Measurements from ENCODE around the gene SUN5.
"Not testable (repeated sequence)": the region's sequence is repeated elsewhere in the genome, so short reads cannot be mapped to it uniquely, and the experiment has no call there.

The SUN5 gene, protein sequence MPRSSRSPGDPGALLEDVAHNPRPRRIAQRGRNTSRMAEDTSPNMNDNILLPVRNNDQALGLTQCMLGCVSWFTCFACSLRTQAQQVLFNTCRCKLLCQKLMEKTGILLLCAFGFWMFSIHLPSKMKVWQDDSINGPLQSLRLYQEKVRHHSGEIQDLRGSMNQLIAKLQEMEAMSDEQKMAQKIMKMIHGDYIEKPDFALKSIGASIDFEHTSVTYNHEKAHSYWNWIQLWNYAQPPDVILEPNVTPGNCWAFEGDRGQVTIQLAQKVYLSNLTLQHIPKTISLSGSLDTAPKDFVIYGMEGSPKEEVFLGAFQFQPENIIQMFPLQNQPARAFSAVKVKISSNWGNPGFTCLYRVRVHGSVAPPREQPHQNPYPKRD

DNA sequence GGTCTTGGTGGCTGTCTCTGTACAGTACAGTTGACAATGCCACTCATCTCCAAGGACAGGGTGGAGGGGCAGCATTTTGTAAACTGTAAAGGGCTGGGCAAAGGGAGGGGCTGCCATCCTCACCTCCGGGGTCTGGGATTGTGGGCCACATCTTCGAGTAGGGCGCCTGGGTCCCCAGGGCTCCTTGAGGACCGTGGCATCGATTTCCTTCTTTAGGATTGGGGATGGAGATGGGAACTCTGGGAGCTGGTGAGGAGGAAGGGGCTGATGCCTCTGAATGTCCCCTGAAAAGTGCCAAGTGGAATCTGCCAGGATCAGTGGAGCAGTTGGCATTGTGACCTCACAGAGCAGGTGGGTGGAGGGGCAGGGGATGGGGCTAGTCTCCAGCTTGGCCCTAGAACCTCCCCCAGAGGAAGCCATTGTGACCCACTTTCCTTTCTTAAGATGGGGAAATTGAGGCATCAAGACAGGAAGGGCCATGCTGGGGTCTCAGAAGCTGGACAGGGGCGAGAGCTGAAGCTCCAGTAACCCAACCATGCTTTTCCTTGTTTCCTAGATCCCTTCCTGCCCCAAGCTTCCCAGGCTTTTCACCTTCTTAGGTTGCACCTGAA is at the start of gene SUN5:
Gene SUN5 (minus strand): TSS at position 293 of the 611 bp plus-strand sequence. CDS start 93 bp downstream, at position 200.
- no peak for DNase-seq

DNA sequence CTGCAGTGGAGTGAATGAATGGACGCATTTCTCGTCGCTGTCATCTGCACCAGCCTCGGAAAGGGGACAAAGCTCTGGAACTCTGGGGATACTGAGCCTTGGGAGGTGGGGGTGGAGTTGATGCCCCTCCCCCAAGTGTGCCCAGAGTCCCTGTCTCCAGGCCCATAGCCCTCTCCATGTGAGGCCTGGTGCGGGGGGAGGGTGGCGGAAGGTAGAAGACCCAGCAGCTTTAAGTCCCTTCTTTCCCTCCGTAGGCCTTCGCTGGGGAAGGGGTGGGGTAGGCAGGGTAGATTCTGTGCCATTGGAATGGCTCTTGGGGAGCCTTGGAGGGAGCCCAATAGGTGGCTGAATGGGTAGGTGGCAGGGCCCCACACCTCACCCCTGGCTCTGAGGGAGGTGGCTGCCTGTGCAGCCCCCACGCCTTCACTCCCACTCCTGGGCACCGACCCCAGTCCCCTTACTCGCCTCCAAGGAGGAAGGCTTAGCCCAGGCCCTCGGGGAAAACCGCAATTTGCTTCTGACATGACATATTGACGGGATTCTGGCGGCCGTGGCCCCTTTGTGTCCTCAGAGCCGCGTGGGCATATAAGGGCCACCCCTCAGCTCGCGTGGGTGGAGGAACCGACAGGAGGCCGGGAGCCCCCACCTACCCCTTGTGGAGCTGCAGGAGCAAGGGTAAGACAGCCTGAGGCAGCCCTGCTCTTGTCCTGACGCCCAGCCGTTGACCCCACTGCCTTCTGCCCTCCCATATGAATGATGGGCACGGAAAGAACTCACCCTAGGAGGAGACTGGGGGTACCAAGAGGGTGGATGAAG is 49.3 kb upstream of the SUN5 start, which contains the start of gene BPIFB3:
Gene BPIFB3 (plus strand): TSS at position 613 of the 816 bp plus-strand sequence. CDS start 1,533 bp downstream, outside the sequence.
- DNase-seq: no peak

DNA sequence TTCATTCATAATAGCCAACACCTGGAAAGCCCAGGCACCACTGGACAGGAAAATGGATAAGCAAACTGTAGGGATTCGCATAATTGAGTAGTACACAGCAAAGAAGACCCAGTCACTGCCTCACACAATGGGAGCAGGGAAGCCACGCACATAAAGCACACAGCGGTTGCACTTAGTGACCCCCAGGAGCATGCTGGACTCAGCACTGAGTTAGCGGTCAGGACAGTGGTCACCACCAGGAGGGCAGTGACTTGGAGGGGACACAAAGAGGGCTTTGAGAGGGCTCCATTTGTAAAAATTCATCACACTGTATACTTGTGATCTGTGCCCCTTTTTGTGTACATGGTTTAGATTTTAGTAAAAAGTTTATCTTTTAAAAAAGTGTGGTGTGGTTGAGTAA is 47.1 kb upstream of the SUN5 start:
- no peak for DNase-seq

DNA sequence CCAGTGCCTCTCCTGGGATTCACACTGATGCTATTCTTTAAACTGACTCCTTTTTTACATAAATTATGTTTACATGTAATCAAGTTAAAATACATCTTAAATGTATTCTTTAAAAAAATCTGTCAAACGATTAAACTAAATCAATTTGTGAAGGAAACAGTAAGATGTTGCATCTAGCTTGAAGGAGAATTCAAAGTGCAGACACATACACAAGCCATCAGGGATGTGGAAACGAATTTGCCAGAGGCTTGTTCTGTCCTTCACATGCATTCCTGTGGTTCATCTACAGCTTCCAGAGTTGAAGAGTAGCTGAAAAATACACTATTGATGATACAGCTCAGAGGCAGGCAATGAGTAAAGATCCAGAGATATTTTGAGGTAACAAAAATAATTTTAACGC is 42.2 kb upstream of the SUN5 start:
- DNase-seq: no peak

DNA sequence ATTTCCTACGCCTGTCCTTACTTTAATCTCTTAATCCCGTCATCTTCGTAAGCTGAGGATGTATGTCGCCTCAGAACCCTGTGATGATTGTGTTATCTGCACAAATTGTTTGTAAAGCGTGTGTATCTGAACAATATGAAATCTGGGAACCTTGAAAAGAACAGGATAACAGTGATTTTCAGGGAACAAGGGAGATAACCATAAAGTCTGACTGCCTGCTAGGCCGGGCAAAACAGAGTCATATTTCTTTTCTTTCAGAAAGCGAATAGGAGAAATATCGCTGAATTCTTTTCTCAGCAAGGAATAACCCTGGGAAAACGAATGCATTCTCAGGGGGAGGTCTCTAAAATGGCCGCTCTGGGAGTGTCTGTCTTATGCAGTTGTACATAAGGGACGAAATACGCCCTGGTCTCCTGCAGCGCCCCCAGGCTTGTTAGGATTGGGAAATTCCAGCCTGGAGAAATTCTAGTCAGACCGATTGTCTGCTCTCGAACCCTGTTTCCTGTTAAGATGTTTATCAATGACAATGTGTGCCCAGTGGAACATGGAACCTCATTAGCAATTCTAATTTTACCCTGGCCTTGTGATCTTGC is 41.0 kb upstream of the SUN5 start:
- DNase-seq: not testable (repeated sequence)

DNA sequence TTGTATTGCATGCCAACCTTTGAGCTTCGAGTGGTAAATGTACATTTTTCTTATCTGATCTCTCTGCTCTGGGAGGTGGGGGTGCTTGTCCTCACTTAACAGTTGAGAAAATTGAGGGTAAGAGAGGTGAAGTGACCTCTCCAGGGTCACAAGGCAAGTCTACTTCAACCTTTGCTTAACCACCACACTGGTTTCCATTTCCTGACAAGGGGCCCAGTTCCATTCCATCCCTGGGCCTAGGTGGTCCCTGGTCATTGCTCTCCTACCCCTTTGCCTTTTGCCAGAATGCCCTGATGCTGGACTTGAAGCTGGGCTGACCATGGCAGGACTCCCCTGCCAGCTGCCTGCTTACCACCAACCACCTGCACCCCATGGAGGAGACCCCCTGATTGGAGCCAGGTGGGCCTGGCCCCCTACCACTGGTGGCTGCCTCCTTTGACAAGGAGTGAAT is 39.5 kb upstream of the SUN5 start:
- DNase-seq: no peak

DNA sequence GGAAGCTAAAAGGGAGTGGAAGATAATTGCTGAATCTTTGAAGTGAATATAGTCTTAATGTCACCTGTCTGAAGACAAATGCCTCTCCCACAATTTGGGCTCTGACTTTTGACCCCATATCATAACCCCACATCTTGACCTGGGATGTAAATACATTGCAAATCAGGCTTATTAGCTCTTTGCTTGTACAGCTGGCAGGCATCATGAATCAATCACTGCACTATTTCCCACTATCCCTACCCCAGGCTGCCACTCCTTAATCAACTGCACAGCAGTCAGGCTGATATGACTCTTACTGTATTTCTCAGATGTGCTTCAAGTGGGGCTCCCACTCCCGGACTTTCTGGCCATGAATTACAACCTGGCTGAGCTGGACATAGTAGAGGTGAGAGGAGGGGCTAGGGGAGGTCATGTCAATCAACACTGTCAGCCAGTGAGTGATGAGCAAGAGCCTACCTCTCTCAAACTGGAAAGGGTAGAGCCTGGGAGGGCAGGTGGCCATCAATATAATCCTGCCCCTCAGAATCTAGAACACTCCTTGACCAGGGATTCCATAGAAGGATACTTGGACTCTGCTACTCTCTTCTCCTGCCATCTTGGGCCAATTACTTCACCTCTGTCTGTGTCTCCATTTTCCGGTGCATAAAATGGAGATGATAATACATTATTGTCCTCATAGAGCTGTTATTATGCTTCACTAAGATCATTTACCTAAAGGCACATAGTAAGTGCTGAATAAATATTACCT is 38.9 kb upstream of the SUN5 start:
- DNase-seq: no peak

DNA sequence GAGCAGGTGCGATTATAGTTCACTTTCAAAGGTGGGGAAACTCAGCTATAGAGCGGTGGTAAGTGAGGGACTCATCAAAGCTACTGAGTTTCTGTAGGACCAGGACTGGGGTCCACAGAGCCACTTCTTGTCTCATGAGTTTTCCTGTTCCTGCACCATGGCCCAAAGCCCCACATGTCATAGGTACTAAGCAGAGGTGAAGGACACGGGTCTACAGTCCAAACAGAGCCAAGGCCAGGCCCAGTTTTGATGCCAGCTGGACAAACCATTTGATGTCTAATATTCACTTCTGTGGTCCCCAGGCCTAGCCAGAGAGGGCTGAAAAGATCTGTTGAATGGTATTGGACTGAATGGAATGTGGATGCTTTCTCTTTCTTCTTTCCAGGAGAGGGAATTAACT is 38.2 kb upstream of the SUN5 start:
- no peak for DNase-seq

DNA sequence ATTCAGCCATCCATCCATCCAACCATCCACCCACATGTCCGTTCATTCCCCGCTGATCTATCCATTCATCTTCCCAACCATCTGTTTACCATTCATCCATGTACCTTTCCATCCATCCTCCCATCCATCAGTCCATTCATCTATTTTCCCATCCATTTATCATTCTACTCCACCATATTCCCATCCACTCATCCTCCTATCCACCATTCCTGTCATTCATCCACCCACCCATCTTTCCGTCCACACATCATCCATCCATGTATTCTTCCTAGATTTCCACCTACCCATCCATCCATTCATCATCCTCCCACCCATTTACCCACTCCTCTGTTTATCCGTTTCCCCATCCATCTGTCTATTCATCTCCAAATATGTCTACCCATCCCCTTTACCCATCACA is 34.0 kb upstream of the SUN5 start:
- DNase-seq: no peak

DNA sequence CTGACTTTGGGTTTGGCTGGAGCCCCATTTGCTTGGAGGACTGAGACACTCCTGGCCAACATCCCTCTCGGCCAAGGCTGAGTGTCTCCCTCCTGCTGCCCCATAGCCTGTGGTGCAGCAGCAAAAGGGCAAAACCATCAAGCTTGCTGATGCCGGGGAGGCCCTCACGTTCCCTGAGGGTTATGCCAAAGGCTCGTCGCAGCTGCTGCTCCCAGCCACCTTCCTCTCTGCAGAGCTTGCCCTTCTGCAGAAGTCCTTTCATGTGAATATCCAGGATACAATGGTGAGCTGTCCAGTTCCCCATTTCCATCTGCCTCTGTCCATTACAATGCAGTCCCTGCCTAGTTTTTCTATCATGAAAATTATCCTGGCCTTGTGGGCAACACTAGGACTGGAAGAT is 33.2 kb upstream of the SUN5 start:
- no peak for DNase-seq

DNA sequence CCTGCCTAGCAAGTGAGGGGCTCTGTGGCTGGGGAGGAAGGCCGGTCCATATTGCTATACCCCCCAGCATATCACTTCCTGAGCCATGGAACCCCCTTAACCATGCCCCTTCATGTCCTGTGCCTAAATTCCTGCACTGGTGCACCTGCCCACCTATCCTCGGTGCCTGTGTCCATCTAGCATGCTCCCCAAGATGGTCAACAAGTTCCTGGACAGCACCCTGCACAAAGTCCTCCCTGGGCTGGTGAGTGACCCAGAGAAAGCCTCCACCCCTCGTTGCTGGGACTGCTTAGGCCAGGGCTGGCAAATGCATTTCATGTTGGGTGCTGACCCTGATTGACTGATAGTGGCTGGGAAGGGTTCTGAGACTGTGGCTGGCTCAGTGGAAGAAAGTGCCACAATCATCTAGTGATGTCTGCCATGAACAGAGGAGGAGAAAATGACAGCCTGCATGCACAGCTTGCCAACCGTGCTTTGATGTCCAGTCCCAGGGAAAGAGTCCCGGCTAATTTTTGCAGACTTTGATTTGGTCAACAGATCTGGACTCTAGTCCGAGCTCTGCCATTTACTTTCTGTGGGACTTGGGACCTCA is 30.8 kb upstream of the SUN5 start:
- no peak for DNase-seq

DNA sequence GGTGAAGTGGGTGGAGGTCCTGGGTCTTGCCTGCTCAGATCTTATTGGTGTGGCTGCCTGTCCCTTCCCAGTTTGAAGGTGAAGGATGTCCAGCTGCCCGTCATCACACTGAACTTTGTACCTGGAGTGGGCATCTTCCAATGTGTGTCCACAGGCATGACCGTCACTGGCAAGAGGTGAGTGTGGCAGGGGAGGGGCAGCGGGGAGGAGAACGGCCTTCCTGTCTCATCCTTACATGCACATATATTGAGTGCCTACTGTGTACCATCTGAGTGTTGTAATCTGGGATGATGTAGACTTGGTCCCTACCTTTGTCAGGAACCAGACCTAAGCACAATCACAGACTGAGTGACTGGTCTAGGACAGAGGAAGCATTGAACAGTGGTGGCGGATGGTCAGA is 29.9 kb upstream of the SUN5 start:
- no peak for DNase-seq

DNA sequence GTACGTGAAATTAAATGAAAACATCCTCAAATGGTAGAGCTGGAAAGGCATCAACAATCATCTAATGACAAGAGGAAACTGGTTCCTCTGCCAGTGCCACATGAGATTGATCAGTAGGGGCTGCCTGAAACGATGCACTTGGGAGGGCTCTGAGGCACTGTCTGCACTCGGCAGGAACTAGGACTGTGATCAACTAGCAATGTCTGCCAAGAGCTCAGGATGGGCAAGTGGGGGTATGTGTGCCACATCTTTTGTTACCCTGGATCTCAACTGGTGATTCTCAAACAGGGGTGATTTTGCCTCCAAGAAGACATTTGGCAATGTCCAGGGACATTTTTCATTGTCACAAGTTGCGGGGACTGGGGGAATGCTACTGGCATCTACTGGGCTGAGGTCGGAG is 29.1 kb upstream of the SUN5 start:
- DNase-seq: no peak

DNA sequence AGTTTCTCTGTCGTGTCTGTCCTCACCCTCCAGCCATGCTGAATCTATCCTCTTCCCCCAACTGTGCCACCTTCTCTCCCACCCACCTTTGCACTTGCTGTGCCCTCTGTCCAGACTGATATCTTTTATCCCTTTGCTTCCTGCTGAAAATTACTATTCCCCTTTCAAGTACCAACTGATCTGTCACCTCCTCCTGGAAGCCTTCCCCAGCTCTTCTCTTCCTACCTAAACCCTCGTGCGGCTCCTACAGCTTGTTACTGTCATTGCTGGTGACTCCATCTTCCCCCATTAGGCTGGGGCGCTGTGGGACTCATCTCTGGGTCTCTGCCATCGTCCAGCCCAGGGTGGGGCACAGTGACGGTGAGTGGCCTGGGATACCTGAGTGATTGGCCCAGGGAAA is 28.3 kb upstream of the SUN5 start:
- DNase-seq: no peak

DNA sequence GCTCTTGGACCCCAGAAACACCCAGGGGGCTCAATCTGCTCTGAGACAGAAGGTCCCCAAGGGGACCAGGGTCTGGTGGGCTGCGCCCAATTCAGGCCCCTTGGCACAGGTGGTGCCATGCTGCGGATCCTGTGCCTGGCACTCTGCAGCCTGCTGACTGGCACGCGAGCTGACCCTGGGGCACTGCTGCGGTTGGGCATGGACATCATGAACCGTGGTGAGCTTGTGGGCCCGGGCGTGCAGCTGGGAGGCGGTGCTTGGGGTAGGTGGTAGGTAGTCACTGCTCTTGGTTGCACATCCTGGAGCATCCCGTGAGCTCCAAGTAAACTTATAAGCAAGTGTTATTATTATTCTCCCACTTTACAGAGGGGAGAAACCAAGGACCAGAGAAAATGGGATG is 27.3 kb upstream of the SUN5 start, which contains the start of gene BPIFB6:
Gene BPIFB6 (plus strand): TSS at position 118 of the 400 bp plus-strand sequence. CDS start 0 bp downstream, at position 118.
- DNase-seq: no peak

DNA sequence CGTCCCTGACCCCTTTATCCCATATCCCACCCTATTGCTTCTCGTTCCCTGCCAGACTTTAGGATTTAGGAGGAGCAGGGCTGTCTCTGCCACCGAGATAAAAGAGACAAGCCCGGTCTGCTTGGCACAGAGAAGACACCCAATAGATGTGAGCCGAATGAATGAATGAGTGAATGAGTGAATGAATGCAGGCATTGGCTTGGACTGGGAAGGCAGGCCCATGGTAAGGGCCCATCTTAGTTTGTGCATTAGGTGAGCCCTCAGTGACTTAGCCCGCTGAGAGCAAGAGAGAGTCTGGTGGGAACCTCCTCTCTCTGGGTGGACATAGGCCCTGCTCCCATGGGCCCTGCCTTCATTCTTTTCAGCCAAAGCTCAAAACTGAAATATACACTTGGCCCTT is 26.3 kb upstream of the SUN5 start:
- no peak for DNase-seq

DNA sequence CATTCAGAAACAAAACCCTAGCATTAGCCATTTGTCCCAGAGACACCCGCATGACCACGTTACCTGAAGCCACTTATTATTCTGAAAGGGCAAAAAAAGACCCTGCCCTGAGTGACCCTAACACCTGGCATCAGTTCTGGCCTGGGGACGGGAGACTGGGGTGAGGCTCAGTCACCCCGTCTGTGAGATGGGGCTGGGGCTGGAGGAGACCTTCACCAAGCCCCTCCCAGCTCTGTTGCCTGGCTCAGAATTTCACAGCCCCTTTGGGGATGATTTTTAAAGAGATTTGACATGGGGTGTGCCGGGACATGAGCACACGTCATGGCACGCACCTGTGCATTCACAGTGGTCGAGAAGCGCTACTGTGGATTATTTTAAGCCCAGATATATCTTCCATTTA is 25.8 kb upstream of the SUN5 start:
- no peak for DNase-seq

DNA sequence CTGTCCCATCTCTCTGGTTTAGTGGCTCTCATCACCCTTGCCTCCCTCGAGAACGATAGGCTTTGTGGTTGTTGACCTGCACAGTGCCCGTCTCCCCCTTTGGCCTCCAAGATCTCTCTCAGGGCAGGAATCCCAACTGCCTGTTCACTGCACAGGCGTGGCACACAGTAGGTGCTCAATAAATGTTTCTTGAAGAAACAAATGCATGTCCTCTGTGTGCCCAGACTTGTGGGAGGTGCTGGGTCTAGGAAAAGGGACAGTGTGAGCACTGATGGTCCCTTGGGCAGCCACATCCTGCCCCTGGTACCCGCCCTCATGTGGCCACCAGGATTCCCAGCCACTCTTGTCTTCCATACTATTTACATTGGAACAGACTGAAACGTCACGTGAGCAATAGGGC is 24.6 kb upstream of the SUN5 start:
- DNase-seq: no peak

DNA sequence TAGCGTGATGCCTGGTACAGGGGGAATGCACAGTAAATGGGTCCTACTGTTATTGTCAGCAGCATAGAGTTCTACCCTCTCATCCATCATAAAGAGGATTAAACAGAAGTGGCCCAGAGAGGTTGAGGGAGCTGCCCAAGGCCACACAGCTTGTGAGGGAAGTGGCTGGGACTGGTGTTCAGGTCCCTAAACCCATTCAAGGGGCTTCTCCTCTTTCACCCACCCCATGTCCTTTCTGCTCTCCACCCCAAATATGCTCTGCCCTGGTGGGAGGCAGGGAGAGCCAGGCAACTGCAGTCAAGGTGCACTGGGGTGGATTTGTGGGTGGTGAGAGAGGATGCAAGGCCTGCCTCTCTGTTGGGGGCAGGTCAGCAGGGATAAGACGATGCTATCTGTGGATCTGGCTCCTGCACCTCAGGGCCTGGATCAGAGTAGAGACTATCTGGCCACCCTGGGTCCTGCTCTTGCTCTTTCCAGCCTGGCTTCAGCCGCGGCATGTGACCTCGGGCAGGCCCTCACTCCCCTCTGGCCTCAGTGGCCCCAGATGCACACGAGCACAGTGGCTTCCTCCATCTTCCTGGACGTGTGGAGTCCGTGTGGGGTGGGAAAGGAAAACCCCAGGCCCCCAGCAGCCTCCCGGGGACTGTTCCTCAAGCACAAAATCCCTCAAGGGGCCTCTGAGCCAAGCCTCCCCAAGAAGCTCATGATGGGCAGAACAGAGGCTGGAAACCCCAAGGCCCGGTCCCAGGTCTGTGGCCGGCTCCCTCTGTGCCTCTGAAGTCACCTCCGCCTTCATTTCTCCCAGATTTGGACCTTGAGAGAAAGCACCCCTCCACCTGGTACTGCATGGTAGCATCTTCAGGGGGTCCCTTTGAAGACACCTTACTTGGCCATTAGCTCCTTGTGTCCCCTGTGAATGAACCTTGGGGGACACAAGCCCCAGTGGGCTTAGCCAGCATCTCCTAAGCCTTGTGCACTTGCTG is 23.8 kb upstream of the SUN5 start:
- DNase-seq: no peak

Data from activated CD8-positive, alpha-beta memory T cell treated with anti-CD3 and anti-CD28 coated beads for 24 hours (primary cell).